Hepatocyte (in vitro differentiated cells): Measurements from ENCODE around the gene DIAPH3.

Source experiments
- EZH2phosphoT487 ChIP-seq: fragments of 200-600 bp; sonication (generic); IDR thresholded peaks from one replicate; pipeline ENCODE4 v1.6.1; 2018; ENCODE audit warnings: antibody characterized with exemption, mild to moderate bottlenecking, low read depth, moderate library complexity; ENCODE audit not compliant: unreplicated experiment, severe bottlenecking
- TF ChIP-seq, protein P1 (sequence below): fragments of 200-600 bp; sonication (generic); IDR thresholded peaks from 2 replicates; pipeline ENCODE4 v1.5.1; 2016; ENCODE audit warnings: antibody characterized with exemption, mild to moderate bottlenecking; ENCODE audit not compliant: poor library complexity

DNA sequence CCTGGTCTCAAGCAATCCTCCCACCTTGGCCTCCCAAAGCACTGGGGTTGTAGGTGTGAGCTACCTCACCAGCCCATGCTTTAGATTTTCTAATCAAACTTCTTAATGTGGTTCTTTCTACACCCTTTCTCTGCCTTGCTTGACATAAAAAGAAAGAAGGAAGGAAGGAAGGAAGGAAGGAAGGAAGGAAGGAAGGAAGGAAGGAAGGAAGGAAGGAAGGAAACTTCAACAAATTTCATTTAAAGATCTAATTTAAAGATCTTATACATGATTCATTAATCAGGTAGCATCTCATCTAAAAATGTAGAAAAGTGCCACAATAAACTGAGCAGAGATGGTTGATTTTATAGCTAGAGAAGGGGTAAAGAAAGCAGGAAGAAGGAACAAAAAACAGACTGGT is 215.0 kb downstream of the DIAPH3 start:
- TF ChIP-seq, protein P1, sequence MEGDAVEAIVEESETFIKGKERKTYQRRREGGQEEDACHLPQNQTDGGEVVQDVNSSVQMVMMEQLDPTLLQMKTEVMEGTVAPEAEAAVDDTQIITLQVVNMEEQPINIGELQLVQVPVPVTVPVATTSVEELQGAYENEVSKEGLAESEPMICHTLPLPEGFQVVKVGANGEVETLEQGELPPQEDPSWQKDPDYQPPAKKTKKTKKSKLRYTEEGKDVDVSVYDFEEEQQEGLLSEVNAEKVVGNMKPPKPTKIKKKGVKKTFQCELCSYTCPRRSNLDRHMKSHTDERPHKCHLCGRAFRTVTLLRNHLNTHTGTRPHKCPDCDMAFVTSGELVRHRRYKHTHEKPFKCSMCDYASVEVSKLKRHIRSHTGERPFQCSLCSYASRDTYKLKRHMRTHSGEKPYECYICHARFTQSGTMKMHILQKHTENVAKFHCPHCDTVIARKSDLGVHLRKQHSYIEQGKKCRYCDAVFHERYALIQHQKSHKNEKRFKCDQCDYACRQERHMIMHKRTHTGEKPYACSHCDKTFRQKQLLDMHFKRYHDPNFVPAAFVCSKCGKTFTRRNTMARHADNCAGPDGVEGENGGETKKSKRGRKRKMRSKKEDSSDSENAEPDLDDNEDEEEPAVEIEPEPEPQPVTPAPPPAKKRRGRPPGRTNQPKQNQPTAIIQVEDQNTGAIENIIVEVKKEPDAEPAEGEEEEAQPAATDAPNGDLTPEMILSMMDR, result no peak
- TF ChIP-seq EZH2phosphoT487, result no peak
